Psoas muscle (tissue), 8 donors: Measurements from ENCODE around the gene SKIC2. TPM values are rescaled to one million over a fixed set of nuclear protein-coding genes. Genes with fewer than 3 reads are reported as not detected.
A peak's percentile ranks its signal among the peaks of the same experiment; 100 is the strongest.
"Not testable (repeated sequence)": the region's sequence is repeated elsewhere in the genome, so short reads cannot be mapped to it uniquely, and the experiment has no call there.

Experiments
- ATAC-seq, 4 donors: fragments of 200-7000 bp; cut with Tn5 transposase; one replicate each; pipeline ENCODE4 v1.9.1; 2020; ENCODE audit warnings: moderate library complexity in 3 of 4, mild to moderate bottlenecking in 2 of 4
- DNase-seq, 2 donors: peaks; one replicate each; pipeline ENCODE4 v3.0.0-alpha.2; 2020
- H3K27ac ChIP-seq: fragments of 200-600 bp; one replicate; pipeline ENCODE4 v1.8.0; 2022
- H3K27me3 ChIP-seq, 3 donors: fragments of 200-600 bp in 1 of 3; one replicate each; pipeline versions ENCODE4 v1.6.1 to v1.8.0; 2013 to 2022; ENCODE audit warnings: low read length in 2 of 3, mild to moderate bottlenecking in 2 of 3, moderate library complexity in 1 of 3; ENCODE audit not compliant: insufficient read depth in 3 of 3
- H3K36me3 ChIP-seq, 2 donors: fragments of 200-600 bp in 1 of 2; one replicate each; pipeline versions ENCODE4 v1.6.1 to v1.8.0; 2013 to 2022; ENCODE audit warnings: low read depth in 1 of 2, mild to moderate bottlenecking in 1 of 2, moderate library complexity in 1 of 2; ENCODE audit not compliant: insufficient read depth in 1 of 2
- H3K4me1 ChIP-seq: fragments of 200-600 bp; one replicate; pipeline ENCODE4 v1.8.0; 2022
- H3K4me3 ChIP-seq: fragments of 200-600 bp; one replicate; pipeline ENCODE4 v1.8.0; 2022; ENCODE audit warnings: mild to moderate bottlenecking
- H3K9me3 ChIP-seq: fragments of 200-600 bp; one replicate; pipeline ENCODE4 v1.8.0; 2022
- WGBS, 3 donors: extraction: QIAGEN DNeasy Blood & Tissue Kit; methylation state at CpG; one replicate each; pipeline versions ENCODE4 v1.1.6 to v1.1.7; 2013; 5-methylcytosine and 5-hydroxymethylcytosine counted together
- intact Hi-C, 2 donors: fragments of 100-400 bp; cut with DNase I; formaldehyde crosslinking; loops; one replicate each; pipeline versions ENCODE4 v1.11.0 to v1.14.2; 2022
- polyA plus RNA-seq, 3 donors: library from polyadenylated mRNA; stranded (reverse); fragments of 200-250 nt; gene quantifications; one replicate each; pipeline ENCODE4 v1.2.3, GENCODE V29; 2013
- total RNA-seq, 4 donors: library from RNA; stranded (reverse); fragmentation: NEBNext Ultra II Directional in 2 of 4; extraction: Animal tissue kit (Norgen Biotek cat#: 25700) in 2 of 4; gene quantifications; one replicate each; pipeline versions ENCODE4 v1.2.1 to v1.2.4, GENCODE V29; 2021 to 2023
- donor health status: healthy with polysubstance abuse.
- donor health status: DM: no; HTN: no; CAD: no; lungs with moderate emphysema.
- donor health status: Bipolar disorder and iron deficiency.
- donor health status: healthy.
- donor health status: DM: yes; HTN: yes; CAD: no.
- donor health status: DM: no; HTN: no; CAD: no.
- donor health status: DM: no; HTN: no; CAD: no.
- donor health status: DM: yes; HTN: yes; CAD: no.

Gene SKIC2
- total and polyA plus RNA-seq, 7 donors, result 26.9 to 36.6 (median 30.2) TPM

DNA sequence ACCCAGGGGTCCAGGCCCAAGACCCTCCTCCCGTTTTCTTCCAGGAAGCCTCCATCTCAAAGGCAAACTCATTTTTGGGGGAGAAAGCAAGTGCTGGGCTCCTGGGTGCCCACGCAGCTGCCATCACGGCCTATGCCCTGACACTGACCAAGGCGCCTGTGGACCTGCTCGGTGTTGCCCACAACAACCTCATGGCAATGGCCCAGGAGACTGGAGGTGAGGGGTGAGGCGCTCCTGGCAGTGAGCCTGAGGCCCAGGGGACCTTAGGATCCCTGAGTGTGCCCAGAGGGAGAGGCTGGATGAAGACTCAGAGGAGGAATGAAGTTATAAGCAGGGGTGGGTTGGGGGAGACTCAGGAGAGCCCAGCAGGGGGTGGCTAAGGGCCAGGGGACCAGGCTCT is 37.4 kb downstream of the SKIC2 start:
- H3K27ac ChIP-seq, H3K4me3 ChIP-seq, H3K36me3 ChIP-seq, ATAC-seq, H3K4me1 ChIP-seq, H3K9me3 ChIP-seq, H3K27me3 ChIP-seq, intact Hi-C loops: not testable (repeated sequence)
- peak in 1 of 2 donors; percentile 40 for DNase-seq
- WGBS, 3 donors, result 92 to 94% (median 94%) methylated on average over 5 to 6 of the region's 6 CpGs

GRCh38 chr6:32002546-32003268 is 43.7 kb downstream of the SKIC2 start:
- H3K4me3 ChIP-seq, H3K9me3 ChIP-seq, DNase-seq, H3K27ac ChIP-seq, H3K27me3 ChIP-seq, H3K4me1 ChIP-seq, intact Hi-C loops, H3K36me3 ChIP-seq: not testable (repeated sequence)
- ATAC-seq, result peak in 1 of 4 donors; percentile 11
- WGBS, 3 donors, result no CpG with 5 or more reads among the region's 15 CpGs

- H3K4me1 ChIP-seq, H3K4me3 ChIP-seq, DNase-seq, intact Hi-C loops, H3K27me3 ChIP-seq, H3K36me3 ChIP-seq, ATAC-seq, H3K27ac ChIP-seq, H3K9me3 ChIP-seq: not testable (repeated sequence)
- no CpG with 5 or more reads among the region's 7 CpGs for WGBS, 3 donors
Measured at GRCh38 chr6:32003301-32003700, 44.3 kb downstream of the SKIC2 start.

DNA sequence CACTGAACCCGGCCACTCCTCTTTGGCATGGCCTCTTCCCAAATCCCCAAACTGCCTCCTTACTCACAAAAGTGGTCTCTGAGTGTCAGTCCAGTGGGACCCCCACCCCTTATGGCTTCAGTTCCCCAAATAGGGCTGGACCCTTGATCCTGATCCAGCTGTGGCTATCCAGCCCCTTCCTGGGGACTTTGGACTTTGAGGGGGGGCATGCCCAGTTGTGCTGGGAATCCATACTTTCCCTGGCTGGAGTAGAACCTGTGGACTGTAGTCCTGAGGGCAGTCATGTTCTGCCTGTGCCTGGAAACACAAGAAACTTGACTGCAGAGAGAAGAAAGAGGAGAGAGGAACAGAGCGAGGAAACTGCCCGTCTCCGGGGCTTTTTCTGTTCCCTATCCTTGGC is 45.4 kb downstream of the SKIC2 start:
- H3K4me1 ChIP-seq, H3K27me3 ChIP-seq, ATAC-seq, H3K36me3 ChIP-seq, H3K27ac ChIP-seq, H3K4me3 ChIP-seq, intact Hi-C loops, H3K9me3 ChIP-seq: not testable (repeated sequence)
- WGBS, 3 donors, result 71 to 74% (median 72%) methylated on average over 3 to 4 of the region's 4 CpGs
- peak; percentile 1 to 24 for DNase-seq

GRCh38 chr6:32004864-32005537 is 46.0 kb downstream of the SKIC2 start:
- H3K27ac ChIP-seq, H3K36me3 ChIP-seq, H3K9me3 ChIP-seq, ATAC-seq, H3K4me1 ChIP-seq, H3K27me3 ChIP-seq, H3K4me3 ChIP-seq, intact Hi-C loops: not testable (repeated sequence)
- peak in 1 of 2 donors; percentile 12 for DNase-seq
- WGBS, 3 donors, result 62 to 67% (median 66%) methylated on average over 9 of the region's 13 CpGs

DNA sequence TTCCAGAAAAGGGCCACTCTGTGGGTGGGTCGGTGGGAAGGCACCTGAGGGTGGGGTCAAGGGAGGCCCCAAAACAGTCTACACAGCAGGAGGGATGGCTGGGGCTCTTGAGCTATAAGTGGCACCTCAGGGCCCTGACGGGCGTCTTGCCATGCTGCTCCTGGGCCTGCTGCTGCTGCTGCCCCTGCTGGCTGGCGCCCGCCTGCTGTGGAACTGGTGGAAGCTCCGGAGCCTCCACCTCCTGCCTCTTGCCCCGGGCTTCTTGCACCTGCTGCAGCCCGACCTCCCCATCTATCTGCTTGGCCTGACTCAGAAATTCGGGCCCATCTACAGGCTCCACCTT is 46.5 kb downstream of the SKIC2 start:
- WGBS, 3 donors, result 50 to 68% (median 63%) methylated on average over 3 to 8 of the region's 9 CpGs
- ATAC-seq, H3K27ac ChIP-seq, H3K36me3 ChIP-seq, H3K9me3 ChIP-seq, H3K4me1 ChIP-seq, H3K27me3 ChIP-seq, intact Hi-C loops, H3K4me3 ChIP-seq: not testable (repeated sequence)
- peak; percentile 15 to 42 for DNase-seq

- H3K36me3 ChIP-seq, H3K4me1 ChIP-seq, H3K4me3 ChIP-seq, ATAC-seq, H3K27ac ChIP-seq, H3K9me3 ChIP-seq, intact Hi-C loops, H3K27me3 ChIP-seq: not testable (repeated sequence)
- DNase-seq, result peak in 1 of 2 donors; percentile 10
- WGBS, 3 donors, result 64 to 69% (median 67%) methylated on average over 8 of the region's 8 CpGs
Measured at GRCh38 chr6:32005991-32006529, 47.1 kb downstream of the SKIC2 start.

DNA sequence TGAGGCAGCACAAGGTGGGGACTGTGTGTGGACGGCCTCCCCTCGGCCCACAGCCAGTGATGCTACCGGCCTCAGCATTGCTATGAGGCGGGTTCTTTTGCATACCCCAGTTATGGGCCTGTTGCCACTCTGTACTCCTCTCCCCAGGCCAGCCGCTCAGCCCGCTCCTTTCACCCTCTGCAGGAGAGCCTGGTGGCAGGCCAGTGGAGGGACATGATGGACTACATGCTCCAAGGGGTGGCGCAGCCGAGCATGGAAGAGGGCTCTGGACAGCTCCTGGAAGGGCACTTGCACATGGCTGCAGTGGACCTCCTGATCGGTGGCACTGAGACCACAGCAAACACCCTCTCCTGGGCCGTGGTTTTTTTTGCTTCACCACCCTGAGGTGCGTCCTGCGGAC is 48.1 kb downstream of the SKIC2 start:
- H3K27ac ChIP-seq, H3K36me3 ChIP-seq, H3K27me3 ChIP-seq, intact Hi-C loops, H3K4me3 ChIP-seq, H3K4me1 ChIP-seq, H3K9me3 ChIP-seq: not testable (repeated sequence)
- peak in 1 of 2 donors; percentile 24 for DNase-seq
- WGBS, 3 donors, result 68 to 72% (median 70%) methylated on average over 7 to 12 of the region's 12 CpGs
- ATAC-seq, result peak in 1 of 4 donors; percentile 29

GRCh38 chr6:32008037-32008436 is 49.1 kb downstream of the SKIC2 start:
- H3K36me3 ChIP-seq, ATAC-seq, H3K4me1 ChIP-seq, H3K27ac ChIP-seq, intact Hi-C loops, H3K9me3 ChIP-seq, H3K27me3 ChIP-seq, H3K4me3 ChIP-seq, DNase-seq: not testable (repeated sequence)
- no CpG with 5 or more reads among the region's 24 CpGs for WGBS, 3 donors

DNA sequence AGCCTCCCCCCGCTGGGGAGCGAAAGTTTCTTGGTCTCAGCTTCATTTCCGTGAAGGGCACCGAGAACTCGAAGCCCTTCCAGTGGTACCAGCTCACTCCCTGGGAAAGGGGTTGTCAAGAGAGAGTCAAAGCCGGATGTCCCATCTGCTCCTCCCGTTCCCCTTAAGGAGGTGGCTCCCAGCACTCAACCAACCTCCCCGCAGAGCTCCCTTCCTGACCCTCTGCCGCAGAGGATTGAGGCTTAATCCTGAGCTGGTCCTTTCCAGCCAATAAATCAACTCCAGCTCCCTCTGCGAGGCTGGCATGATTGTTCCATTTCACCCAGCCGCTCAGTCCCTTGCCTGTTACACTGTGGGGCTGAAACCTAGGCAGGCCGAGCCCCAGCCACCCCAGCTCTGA is 49.6 kb downstream of the SKIC2 start:
- DNase-seq, H3K27ac ChIP-seq, H3K4me1 ChIP-seq, H3K27me3 ChIP-seq, intact Hi-C loops, H3K36me3 ChIP-seq, H3K4me3 ChIP-seq, ATAC-seq, H3K9me3 ChIP-seq: not testable (repeated sequence)
- WGBS, 3 donors, result 10 to 37% (median 16%) methylated on average over 6 to 7 of the region's 12 CpGs

DNA sequence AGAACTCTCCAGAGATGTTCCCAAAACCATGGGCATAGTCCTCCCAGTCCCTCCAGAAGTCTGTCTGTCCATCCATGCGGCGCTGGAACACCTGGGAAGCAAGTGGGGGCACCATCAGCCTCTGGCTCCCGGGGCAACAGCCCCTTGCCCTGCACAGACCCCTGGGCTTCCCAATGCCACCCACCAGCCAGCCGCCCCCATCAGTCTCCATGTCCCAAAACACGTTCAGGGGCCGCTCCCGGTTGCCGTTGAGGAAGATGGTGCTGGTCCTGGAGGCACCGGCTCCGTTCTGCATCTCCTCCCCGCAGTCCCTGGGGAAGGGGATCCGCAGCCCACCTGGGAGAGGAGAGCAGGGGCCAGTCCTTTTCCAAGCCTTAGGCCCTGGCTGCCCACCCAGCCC is 50.6 kb downstream of the SKIC2 start:
- WGBS, 3 donors, result 71 to 88% (median 75%) methylated on average over 1 to 11 of the region's 12 CpGs
- H3K4me3 ChIP-seq, intact Hi-C loops, H3K4me1 ChIP-seq, H3K9me3 ChIP-seq, ATAC-seq, H3K27me3 ChIP-seq, H3K36me3 ChIP-seq, H3K27ac ChIP-seq: not testable (repeated sequence)
- peak in 1 of 2 donors; percentile 3 for DNase-seq
